GM03348 (cell line): ENCODE measurements around the gene STARD13.
A peak's percentile ranks its signal among the peaks of the same experiment; 100 is the strongest.
"Not testable (repeated sequence)": the region's sequence is repeated elsewhere in the genome, so short reads cannot be mapped to it uniquely, and the experiment has no call there.

Source experiments
- DNase-seq: peaks from one replicate; pipeline ENCODE4 v3.0.0; 2012; ENCODE audit warnings: low spot score

The STARD13 gene

GRCh38 chr13:33174931-33175330, 110.6 kb downstream of the STARD13 start:
- no peak for DNase-seq

- no peak for DNase-seq
These were observed 111.1 kb downstream of the STARD13 start for GRCh38 chr13:33174491-33174890.

GRCh38 chr13:33172911-33173310, 112.6 kb downstream of the STARD13 start:
- DNase-seq: no peak

GRCh38 chr13:33172400-33172799, 113.2 kb downstream of the STARD13 start:
- no peak for DNase-seq

GRCh38 chr13:33169273-33169980, 116.1 kb downstream of the STARD13 start:
- DNase-seq: peak; percentile 42

GRCh38 chr13:33168321-33168960, 117.1 kb downstream of the STARD13 start:
- no peak for DNase-seq

GRCh38 chr13:33167491-33167890, 118.1 kb downstream of the STARD13 start:
- DNase-seq: no peak

GRCh38 chr13:33165787-33166186, 119.8 kb downstream of the STARD13 start:
- no peak for DNase-seq

- DNase-seq: no peak
These were observed 121.2 kb downstream of the STARD13 start for GRCh38 chr13:33164331-33164730.

- DNase-seq: not testable (repeated sequence)
These were observed 122.8 kb downstream of the STARD13 start for GRCh38 chr13:33162725-33163124.

GRCh38 chr13:33158816-33159215, 126.7 kb downstream of the STARD13 start:
- DNase-seq: no peak

- no peak for DNase-seq
These were observed 127.3 kb downstream of the STARD13 start for GRCh38 chr13:33158271-33158670.

- no peak for DNase-seq
These were observed 130.6 kb downstream of the STARD13 start for GRCh38 chr13:33154911-33155310.

GRCh38 chr13:33153421-33154404, 131.8 kb downstream of the STARD13 start:
- no peak for DNase-seq

GRCh38 chr13:33152389-33152788, 133.2 kb downstream of the STARD13 start:
- no peak for DNase-seq

GRCh38 chr13:33150662-33151061, 134.9 kb downstream of the STARD13 start:
- no peak for DNase-seq

- DNase-seq: no peak
These were observed 135.4 kb downstream of the STARD13 start for GRCh38 chr13:33150126-33150525.

GRCh38 chr13:33147832-33148231, 137.7 kb downstream of the STARD13 start:
- no peak for DNase-seq

- DNase-seq: no peak
These were observed 138.5 kb downstream of the STARD13 start for GRCh38 chr13:33146843-33147611.

- no peak for DNase-seq
These were observed 139.9 kb downstream of the STARD13 start for GRCh38 chr13:33145667-33146066.

GRCh38 chr13:33144358-33144784, 141.2 kb downstream of the STARD13 start:
- DNase-seq: no peak
